Breast epithelium (tissue), 3 donors: ENCODE data around the gene ATP5ME.

Experiments
- POLR2A ChIP-seq: fragments of 450-650 bp; IDR thresholded peaks from one replicate; pipeline ENCODE4 v1.6.1; 2016; ENCODE audit warnings: antibody characterized with exemption, mild to moderate bottlenecking, moderate library complexity
- POLR2AphosphoS5 ChIP-seq, 3 donors: sonication (generic); formaldehyde crosslinking; IDR thresholded peaks; one replicate each; pipeline ENCODE4 v1.6.1; 2017; ENCODE audit warnings: antibody characterized with exemption in 3 of 3
- TF ChIP-seq, protein P1 (sequence below), 3 donors: fragments of 450-650 bp; IDR thresholded peaks; one replicate each; pipeline ENCODE4 v1.5.1; 2016 to 2017; ENCODE audit warnings: antibody characterized with exemption in 3 of 3, mild to moderate bottlenecking in 3 of 3, moderate library complexity in 3 of 3

DNA sequence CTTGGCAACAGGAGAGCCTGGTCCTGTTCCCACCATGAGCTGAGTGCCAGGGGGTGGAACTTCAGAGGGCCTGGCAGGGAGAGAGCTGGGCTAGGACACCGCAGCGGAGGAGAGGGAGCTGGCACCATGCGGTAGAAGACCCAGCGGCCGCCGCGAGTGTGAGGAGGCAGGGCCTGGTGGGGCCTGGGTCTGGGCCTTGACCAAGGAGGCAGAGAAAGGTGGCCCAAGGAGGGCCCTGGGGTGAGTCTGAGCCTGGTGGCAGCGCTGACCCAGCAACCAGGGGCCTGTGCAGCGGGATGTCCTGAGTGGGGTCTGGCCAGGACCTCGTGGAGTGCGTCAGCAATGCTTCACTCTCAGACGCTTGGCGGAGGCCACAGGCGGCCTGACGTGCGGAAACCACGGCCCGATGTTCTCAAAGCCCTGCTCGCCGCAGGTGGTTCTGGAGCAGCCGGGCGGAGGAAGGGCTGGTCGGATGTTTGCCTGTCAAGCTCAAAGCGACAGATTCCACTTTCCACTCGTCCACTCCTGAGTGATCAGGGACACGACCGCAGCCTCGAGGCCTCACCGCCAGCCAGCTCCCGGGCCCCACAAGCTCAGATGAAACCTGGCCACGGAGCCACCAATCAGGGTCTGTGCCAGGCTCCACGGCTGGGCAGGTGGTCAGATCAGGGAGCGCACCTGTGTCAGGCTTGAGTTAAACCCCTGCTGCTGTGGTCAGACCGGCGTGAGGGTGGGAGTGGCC, 20.8 kb downstream of the ATP5ME start:
- TF ChIP-seq POLR2A (no peak), POLR2AphosphoS5 (IDR thresholded peaks at IDR 0.05) (no peak)
- TF ChIP-seq, protein P1, sequence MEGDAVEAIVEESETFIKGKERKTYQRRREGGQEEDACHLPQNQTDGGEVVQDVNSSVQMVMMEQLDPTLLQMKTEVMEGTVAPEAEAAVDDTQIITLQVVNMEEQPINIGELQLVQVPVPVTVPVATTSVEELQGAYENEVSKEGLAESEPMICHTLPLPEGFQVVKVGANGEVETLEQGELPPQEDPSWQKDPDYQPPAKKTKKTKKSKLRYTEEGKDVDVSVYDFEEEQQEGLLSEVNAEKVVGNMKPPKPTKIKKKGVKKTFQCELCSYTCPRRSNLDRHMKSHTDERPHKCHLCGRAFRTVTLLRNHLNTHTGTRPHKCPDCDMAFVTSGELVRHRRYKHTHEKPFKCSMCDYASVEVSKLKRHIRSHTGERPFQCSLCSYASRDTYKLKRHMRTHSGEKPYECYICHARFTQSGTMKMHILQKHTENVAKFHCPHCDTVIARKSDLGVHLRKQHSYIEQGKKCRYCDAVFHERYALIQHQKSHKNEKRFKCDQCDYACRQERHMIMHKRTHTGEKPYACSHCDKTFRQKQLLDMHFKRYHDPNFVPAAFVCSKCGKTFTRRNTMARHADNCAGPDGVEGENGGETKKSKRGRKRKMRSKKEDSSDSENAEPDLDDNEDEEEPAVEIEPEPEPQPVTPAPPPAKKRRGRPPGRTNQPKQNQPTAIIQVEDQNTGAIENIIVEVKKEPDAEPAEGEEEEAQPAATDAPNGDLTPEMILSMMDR (IDR thresholded peaks at IDR 0.05): no peak
